ENCODE measurements around the gene CA6.
"Not testable (repeated sequence)": the region's sequence is repeated elsewhere in the genome, so short reads cannot be mapped to it uniquely, and the experiment has no call there.

CA6 gene

GRCh38 chr1:8945568-8945967, at the start of gene CA6:
TSS of gene CA6 (plus strand) at chr1:8945868. CDS start at chr1:8945887, 19 bp downstream.
- TF ChIP-seq, protein P1, sequence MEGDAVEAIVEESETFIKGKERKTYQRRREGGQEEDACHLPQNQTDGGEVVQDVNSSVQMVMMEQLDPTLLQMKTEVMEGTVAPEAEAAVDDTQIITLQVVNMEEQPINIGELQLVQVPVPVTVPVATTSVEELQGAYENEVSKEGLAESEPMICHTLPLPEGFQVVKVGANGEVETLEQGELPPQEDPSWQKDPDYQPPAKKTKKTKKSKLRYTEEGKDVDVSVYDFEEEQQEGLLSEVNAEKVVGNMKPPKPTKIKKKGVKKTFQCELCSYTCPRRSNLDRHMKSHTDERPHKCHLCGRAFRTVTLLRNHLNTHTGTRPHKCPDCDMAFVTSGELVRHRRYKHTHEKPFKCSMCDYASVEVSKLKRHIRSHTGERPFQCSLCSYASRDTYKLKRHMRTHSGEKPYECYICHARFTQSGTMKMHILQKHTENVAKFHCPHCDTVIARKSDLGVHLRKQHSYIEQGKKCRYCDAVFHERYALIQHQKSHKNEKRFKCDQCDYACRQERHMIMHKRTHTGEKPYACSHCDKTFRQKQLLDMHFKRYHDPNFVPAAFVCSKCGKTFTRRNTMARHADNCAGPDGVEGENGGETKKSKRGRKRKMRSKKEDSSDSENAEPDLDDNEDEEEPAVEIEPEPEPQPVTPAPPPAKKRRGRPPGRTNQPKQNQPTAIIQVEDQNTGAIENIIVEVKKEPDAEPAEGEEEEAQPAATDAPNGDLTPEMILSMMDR (IDR thresholded peaks at IDR 0.05; ENCODE audit: insufficient read depth, low read depth, low read length, missing control alignments), result no peak
- H3K4me3 ChIP-seq (ENCODE audit: low read length), result no peak within 1 kb of the TSS
- no peak for DNase-seq (ENCODE audit: low read depth)

GRCh38 chr1:8896775-8897174, 48.9 kb upstream of the CA6 start:
- not testable (repeated sequence) for H3K4me3 ChIP-seq (ENCODE audit: low read length)

GRCh38 chr1:8897505-8897904, 48.2 kb upstream of the CA6 start:
- peak; percentile 33 for DNase-seq (ENCODE audit: low read depth)

More at GRCh38 chr1:8896775-8897174, 48.9 kb upstream of the CA6 start:
- peak; percentile 61 for DNase-seq (ENCODE audit: low read depth)

DNA sequence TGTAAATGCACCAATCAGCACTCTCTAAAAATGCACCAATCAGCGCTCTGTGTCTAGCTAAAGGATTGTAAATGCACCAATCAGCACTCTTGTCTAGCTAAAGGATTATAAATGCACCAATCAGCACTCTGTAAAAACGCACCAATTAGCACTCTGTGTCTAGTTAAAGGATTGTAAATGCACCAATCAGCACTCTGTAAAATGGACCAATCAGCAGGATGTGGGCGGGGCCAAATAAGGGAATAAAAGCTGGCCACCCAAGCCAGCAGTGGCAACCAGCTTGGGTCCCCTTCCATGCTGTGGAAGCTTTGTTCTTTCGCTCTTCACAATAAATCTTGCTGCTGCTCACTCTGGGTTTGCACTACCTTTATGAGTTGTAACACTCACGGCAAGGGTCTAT, 47.2 kb upstream of the CA6 start:
- H3K4me3 ChIP-seq (ENCODE audit: low read length); DNase-seq (ENCODE audit: low read depth): not testable (repeated sequence)

More at GRCh38 chr1:8897505-8897904, 48.2 kb upstream of the CA6 start:
- H3K4me3 ChIP-seq (ENCODE audit: low read length), result not testable (repeated sequence)

DNA sequence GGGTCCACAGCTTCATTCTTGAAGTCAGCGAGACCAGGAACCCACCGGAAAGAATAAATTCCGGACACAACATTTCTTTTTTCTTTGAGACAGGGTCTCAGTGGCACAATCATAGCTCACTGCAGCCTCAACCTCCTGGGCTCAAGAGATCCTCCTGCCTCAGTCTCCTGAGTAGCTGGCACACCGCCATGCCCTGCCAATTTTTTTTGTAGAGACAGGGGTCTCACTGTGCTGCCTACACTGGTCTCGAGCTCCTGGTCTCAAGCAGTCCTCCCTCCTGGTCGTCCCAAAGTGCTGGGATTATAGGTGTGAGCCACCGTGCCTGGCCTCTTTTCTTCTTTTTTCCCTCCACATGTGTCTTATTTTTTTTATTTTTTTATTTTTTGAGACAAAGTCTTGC, 46.6 kb upstream of the CA6 start:
- TF ChIP-seq, protein P1 (IDR thresholded peaks at IDR 0.05; ENCODE audit: insufficient read depth, low read depth, low read length, missing control alignments), result no peak
- no peak overlapping the region for H3K4me3 ChIP-seq (ENCODE audit: low read length)
- no peak for DNase-seq (ENCODE audit: low read depth)

- not testable (repeated sequence) for H3K4me3 ChIP-seq (ENCODE audit: low read length); DNase-seq (ENCODE audit: low read depth)
Measured at GRCh38 chr1:8900684-8901083, 45.0 kb upstream of the CA6 start.

DNA sequence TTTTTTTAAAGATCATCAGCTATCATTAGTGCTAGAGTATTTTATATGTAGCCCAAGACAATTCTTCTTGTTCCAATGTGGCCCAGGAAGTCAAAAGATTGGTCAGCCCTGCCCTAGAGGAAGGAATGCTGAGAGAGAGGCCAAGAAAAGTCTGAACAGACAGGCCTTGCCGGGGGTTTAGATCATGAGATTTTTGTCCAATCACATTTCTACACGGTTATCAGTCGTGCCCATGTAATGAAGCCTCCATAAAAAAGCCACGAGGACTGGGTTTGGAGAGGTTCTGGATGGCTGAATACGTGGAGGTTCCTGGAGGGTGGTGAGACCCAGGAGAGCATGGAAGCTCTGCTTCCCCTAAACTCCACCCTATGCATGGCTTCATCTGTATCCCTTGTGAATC, 42.9 kb upstream of the CA6 start:
- TF ChIP-seq, protein P1 (IDR thresholded peaks at IDR 0.05; ENCODE audit: insufficient read depth, low read depth, low read length, missing control alignments), result no peak
- H3K4me3 ChIP-seq (ENCODE audit: low read length), result no peak overlapping the region
- DNase-seq (ENCODE audit: low read depth), result peak; percentile 33

- TF ChIP-seq, protein P1 (IDR thresholded peaks at IDR 0.05; ENCODE audit: insufficient read depth, low read depth, low read length, missing control alignments), result no peak
- no peak overlapping the region for H3K4me3 ChIP-seq (ENCODE audit: low read length)
- peak; percentile 32 for DNase-seq (ENCODE audit: low read depth)
Measured at GRCh38 chr1:8903410-8903809, 42.3 kb upstream of the CA6 start.

- no peak overlapping the region for H3K4me3 ChIP-seq (ENCODE audit: low read length)
- TF ChIP-seq, protein P1 (IDR thresholded peaks at IDR 0.05; ENCODE audit: insufficient read depth, low read depth, low read length, missing control alignments), result no peak
- DNase-seq (ENCODE audit: low read depth), result peak; percentile 96
Measured at GRCh38 chr1:8903908-8904650, 41.6 kb upstream of the CA6 start.
